Stomach (tissue), 9 donors: ENCODE measurements around the gene ODAD2. TPM values are rescaled to one million over a fixed set of nuclear protein-coding genes. Genes with fewer than 3 reads are reported as not detected.
"Not testable (repeated sequence)": the region's sequence is repeated elsewhere in the genome, so short reads cannot be mapped to it uniquely, and the experiment has no call there.

Experiments used
- DNase-seq, 2 donors: peaks; one replicate each; pipeline versions ENCODE4 v3.0.0 to v3.0.0-alpha.2; 2013 to 2019
- H3K27ac ChIP-seq, 5 donors: fragments of 200-600 bp in 4 of 5; sonication (generic) in 4 of 5; one replicate each; pipeline ENCODE4 v1.5.1; 2013 to 2019; ENCODE audit warnings: mild to moderate bottlenecking in 1 of 5, moderate library complexity in 1 of 5
- H3K27me3 ChIP-seq, 3 donors: fragments of 200-600 bp; sonication (generic); one replicate each; pipeline ENCODE4 v1.5.1; 2017 to 2019; ENCODE audit warnings: mixed run types in 1 of 3
- H3K36me3 ChIP-seq, 4 donors: fragments of 200-600 bp; sonication (generic); 1 replicate in 3 of 4; 2 replicates in 1 of 4; pipeline ENCODE4 v1.5.1; 2016 to 2019
- H3K4me1 ChIP-seq, 4 donors: fragments of 200-600 bp; sonication (generic); one replicate each; pipeline ENCODE4 v1.5.1; 2016 to 2019
- H3K4me3 ChIP-seq, 4 donors: fragments of 200-600 bp; sonication (generic) in 3 of 4; one replicate each; pipeline ENCODE4 v1.5.1; 2016 to 2019; ENCODE audit warnings: mild to moderate bottlenecking in 1 of 4
- H3K9me3 ChIP-seq, 4 donors: fragments of 200-600 bp; sonication (generic); one replicate each; pipeline ENCODE4 v1.5.1; 2016 to 2019
- CTCF ChIP-seq, 7 experiments: fragments of 450-650 bp in 4 of 7; fragments of 200-600 bp in 3 of 7; sonication (generic) in 3 of 7; IDR thresholded peaks; one replicate each; pipeline ENCODE4 v1.5.1; 2016 to 2019; ENCODE audit warnings: antibody characterized with exemption in 7 of 7, control low read depth in 2 of 7, mild to moderate bottlenecking in 1 of 7
- EP300 ChIP-seq: sonication (generic); formaldehyde crosslinking; IDR thresholded peaks from one replicate; pipeline ENCODE4 v1.6.1; 2017; ENCODE audit warnings: antibody characterized with exemption
- POLR2A ChIP-seq, 4 donors: fragments of 450-650 bp; IDR thresholded peaks; one replicate each; pipeline ENCODE4 v1.6.1; 2016; ENCODE audit warnings: antibody characterized with exemption in 4 of 4, control low read depth in 2 of 4, mild to moderate bottlenecking in 1 of 4, moderate library complexity in 1 of 4
- POLR2AphosphoS5 ChIP-seq, 3 donors: sonication (generic); formaldehyde crosslinking; IDR thresholded peaks; one replicate each; pipeline ENCODE4 v1.6.1; 2016; ENCODE audit warnings: antibody characterized with exemption in 3 of 3
- WGBS, 5 donors: extraction: QIAGEN DNeasy Blood & Tissue Kit in 3 of 5; methylation state at CpG; one replicate each; pipeline versions ENCODE4 v1.1.5 to v1.1.7; 2013 to 2018; 5-methylcytosine and 5-hydroxymethylcytosine counted together
- intact Hi-C: fragments of 100-400 bp; cut with DNase I; formaldehyde crosslinking; loops from one replicate; pipeline ENCODE4 v1.15.1; 2023; ENCODE audit warnings: low total_unique reads
- polyA plus RNA-seq, 3 donors: library from polyadenylated mRNA; stranded (reverse); fragments of 200-250 nt; gene quantifications; one replicate each; pipeline ENCODE4 v1.2.3, GENCODE V29; 2013
- total RNA-seq, 5 donors: library from RNA; depleted of rRNA; stranded (reverse); fragments of >200 nt; gene quantifications; one replicate each; pipeline versions ENCODE4 v1.1.0 to v1.2.3, GENCODE V29; 2014 to 2016
- donor health status: healthy with polysubstance abuse.
- donor health status: Bipolar disorder and iron deficiency.
- donor health status: healthy.

Gene ODAD2
- total and polyA plus RNA-seq, 8 donors: 0.05 to 0.37 (median 0.12) TPM; not detected in 5

GRCh38 chr10:27911011-27911410 is 87.9 kb downstream of the ODAD2 start:
- DNase-seq: no peak
- WGBS, 5 donors: 73 to 81% (median 79%) methylated on average over 9 of the region's 9 CpGs
- H3K27ac ChIP-seq: no peak overlapping the region
- no peaks in the 10 kb centered on the region for H3K27me3 ChIP-seq
- H3K9me3 ChIP-seq: no peaks in the 10 kb centered on the region
- H3K4me1 ChIP-seq: peaks cover 0 to 5% (median 0%) of the 10 kb centered on the region in 4 donors
- no peaks in the 10 kb centered on the region for H3K36me3 ChIP-seq
- no peak overlapping the region for H3K4me3 ChIP-seq
- intact Hi-C loops: no loop called here
- no peak for TF ChIP-seq POLR2AphosphoS5 (IDR thresholded peaks at IDR 0.05)
- TF ChIP-seq POLR2A (IDR thresholded peaks at IDR 0.05): no peak
- no peak for TF ChIP-seq CTCF (IDR thresholded peaks at IDR 0.05)
- TF ChIP-seq EP300: no peak

GRCh38 chr10:27908231-27908630 is 90.6 kb downstream of the ODAD2 start:
- H3K9me3 ChIP-seq: peaks cover 0 to 14% (median 0%) of the 10 kb centered on the region in 4 donors
- H3K27me3 ChIP-seq: no peaks in the 10 kb centered on the region
- H3K4me3 ChIP-seq: no peak overlapping the region
- no peak overlapping the region for H3K27ac ChIP-seq
- 46 to 70% (median 60%) methylated on average over 3 of the region's 3 CpGs for WGBS, 5 donors
- peak in 1 of 2 donors; percentile 10 for DNase-seq
- intact Hi-C loops: no loop called here
- H3K4me1 ChIP-seq: peaks cover 0 to 5% (median 0%) of the 10 kb centered on the region in 4 donors
- H3K36me3 ChIP-seq: no peaks in the 10 kb centered on the region
- TF ChIP-seq EP300: no peak
- TF ChIP-seq CTCF (IDR thresholded peaks at IDR 0.05): no peak
- no peak for TF ChIP-seq POLR2A (IDR thresholded peaks at IDR 0.05)
- TF ChIP-seq POLR2AphosphoS5 (IDR thresholded peaks at IDR 0.05): no peak

GRCh38 chr10:27899485-27899884 is 99.4 kb downstream of the ODAD2 start:
- H3K4me1 ChIP-seq, H3K27ac ChIP-seq, intact Hi-C loops, H3K9me3 ChIP-seq, H3K4me3 ChIP-seq, H3K36me3 ChIP-seq, H3K27me3 ChIP-seq: not testable (repeated sequence)
- peak in 1 of 2 donors; percentile 61 for DNase-seq
- WGBS, 5 donors: 22 to 52% (median 24%) methylated on average over 6 of the region's 6 CpGs

- intact Hi-C loops: no loop called here
- H3K27ac ChIP-seq: no peak overlapping the region
- H3K27me3 ChIP-seq: no peaks in the 10 kb centered on the region
- H3K4me3 ChIP-seq: no peak overlapping the region
- TF ChIP-seq EP300 (no peak), POLR2A (IDR thresholded peaks at IDR 0.05) (no peak), CTCF (IDR thresholded peaks at IDR 0.05) (no peak), POLR2AphosphoS5 (IDR thresholded peaks at IDR 0.05) (no peak)
- DNase-seq: no peak
- WGBS, 5 donors: 71 to 97% (median 84%) methylated on average over 8 of the region's 8 CpGs
- H3K4me1 ChIP-seq: no peaks in the 10 kb centered on the region
- no peaks in the 10 kb centered on the region for H3K36me3 ChIP-seq
- peaks cover 0 to 2% (median 0%) of the 10 kb centered on the region in 4 donors for H3K9me3 ChIP-seq
Measured at GRCh38 chr10:27899058-27899457, 99.8 kb downstream of the ODAD2 start.

- intact Hi-C loops: no loop called here
- no peaks in the 10 kb centered on the region for H3K27me3 ChIP-seq
- TF ChIP-seq POLR2AphosphoS5 (IDR thresholded peaks at IDR 0.05) (no peak), CTCF (IDR thresholded peaks at IDR 0.05) (no peak), EP300 (no peak), POLR2A (IDR thresholded peaks at IDR 0.05) (no peak)
- no peaks in the 10 kb centered on the region for H3K36me3 ChIP-seq
- DNase-seq: peak in 1 of 2 donors; percentile 55
- no peak overlapping the region for H3K27ac ChIP-seq
- peaks cover 0 to 7% (median 0%) of the 10 kb centered on the region in 4 donors for H3K4me1 ChIP-seq
- no peaks in the 10 kb centered on the region for H3K9me3 ChIP-seq
- 45 to 62% (median 54%) methylated on average over 7 of the region's 7 CpGs for WGBS, 5 donors
- H3K4me3 ChIP-seq: no peak overlapping the region
Measured at GRCh38 chr10:27893358-27893954, 105.4 kb downstream of the ODAD2 start.
